NCI-H1048 (cell line): Measurements from ENCODE around the gene WDR45B.
"Not testable (repeated sequence)": the region's sequence is repeated elsewhere in the genome, so short reads cannot be mapped to it uniquely, and the experiment has no call there.

Experiments
- DNase-seq: peaks from one replicate; lab custom pipeline; 2025; lab: John Stamatoyannopoulos, UW

WDR45B gene

GRCh38 chr17:82582709-82583108, 65.5 kb downstream of the WDR45B start:
- DNase-seq = no peak

GRCh38 chr17:82582213-82582612, 66.0 kb downstream of the WDR45B start:
- no peak for DNase-seq

- DNase-seq = not testable (repeated sequence)
Measured at GRCh38 chr17:82579969-82580368, 68.3 kb downstream of the WDR45B start.

- no peak for DNase-seq
Measured at GRCh38 chr17:82577300-82577699, 70.9 kb downstream of the WDR45B start.

GRCh38 chr17:82575581-82576221, 72.5 kb downstream of the WDR45B start:
- not testable (repeated sequence) for DNase-seq

GRCh38 chr17:82574041-82574440, 74.2 kb downstream of the WDR45B start:
- no peak for DNase-seq

- DNase-seq = no peak
Measured at GRCh38 chr17:82571855-82572254, 76.4 kb downstream of the WDR45B start.

GRCh38 chr17:82570277-82570676, 78.0 kb downstream of the WDR45B start:
- DNase-seq = no peak

- DNase-seq = no peak
Measured at GRCh38 chr17:82569621-82570020, 78.6 kb downstream of the WDR45B start.

- DNase-seq = no peak
Measured at GRCh38 chr17:82568997-82569393, 79.2 kb downstream of the WDR45B start.

GRCh38 chr17:82567286-82567685, 81.0 kb downstream of the WDR45B start:
- DNase-seq = no peak

- DNase-seq = no peak
Measured at GRCh38 chr17:82566129-82566960, 81.9 kb downstream of the WDR45B start.

GRCh38 chr17:82565551-82565950, 82.7 kb downstream of the WDR45B start:
- no peak for DNase-seq
